Stomach (tissue), 9 donors: ENCODE measurements around the gene SNAPC4. TPM values are rescaled to one million over a fixed set of nuclear protein-coding genes. Genes with fewer than 3 reads are reported as not detected.

Experiments
- DNase-seq, 2 donors: peaks; one replicate each; pipeline versions ENCODE4 v3.0.0 to v3.0.0-alpha.2; 2013 to 2019
- H3K27ac ChIP-seq, 5 donors: fragments of 200-600 bp in 4 of 5; sonication (generic) in 4 of 5; one replicate each; pipeline ENCODE4 v1.5.1; 2013 to 2019; ENCODE audit warnings: mild to moderate bottlenecking in 1 of 5, moderate library complexity in 1 of 5
- H3K27me3 ChIP-seq, 3 donors: fragments of 200-600 bp; sonication (generic); one replicate each; pipeline ENCODE4 v1.5.1; 2017 to 2019; ENCODE audit warnings: mixed run types in 1 of 3
- H3K36me3 ChIP-seq, 4 donors: fragments of 200-600 bp; sonication (generic); 1 replicate in 3 of 4; 2 replicates in 1 of 4; pipeline ENCODE4 v1.5.1; 2016 to 2019
- H3K4me1 ChIP-seq, 4 donors: fragments of 200-600 bp; sonication (generic); one replicate each; pipeline ENCODE4 v1.5.1; 2016 to 2019
- H3K4me3 ChIP-seq, 4 donors: fragments of 200-600 bp; sonication (generic) in 3 of 4; one replicate each; pipeline ENCODE4 v1.5.1; 2016 to 2019; ENCODE audit warnings: mild to moderate bottlenecking in 1 of 4
- H3K9me3 ChIP-seq, 4 donors: fragments of 200-600 bp; sonication (generic); one replicate each; pipeline ENCODE4 v1.5.1; 2016 to 2019
- EP300 ChIP-seq: sonication (generic); formaldehyde crosslinking; IDR thresholded peaks from one replicate; pipeline ENCODE4 v1.6.1; 2017; ENCODE audit warnings: antibody characterized with exemption
- POLR2A ChIP-seq, 4 donors: fragments of 450-650 bp; IDR thresholded peaks; one replicate each; pipeline ENCODE4 v1.6.1; 2016; ENCODE audit warnings: antibody characterized with exemption in 4 of 4, control low read depth in 2 of 4, mild to moderate bottlenecking in 1 of 4, moderate library complexity in 1 of 4
- POLR2AphosphoS5 ChIP-seq, 3 donors: sonication (generic); formaldehyde crosslinking; IDR thresholded peaks; one replicate each; pipeline ENCODE4 v1.6.1; 2016; ENCODE audit warnings: antibody characterized with exemption in 3 of 3
- WGBS, 5 donors: extraction: QIAGEN DNeasy Blood & Tissue Kit in 3 of 5; methylation state at CpG; one replicate each; pipeline versions ENCODE4 v1.1.5 to v1.1.7; 2013 to 2018; 5-methylcytosine and 5-hydroxymethylcytosine counted together
- intact Hi-C: fragments of 100-400 bp; cut with DNase I; formaldehyde crosslinking; loops from one replicate; pipeline ENCODE4 v1.15.1; 2023; ENCODE audit warnings: low total_unique reads
- polyA plus RNA-seq, 3 donors: library from polyadenylated mRNA; stranded (reverse); fragments of 200-250 nt; gene quantifications; one replicate each; pipeline ENCODE4 v1.2.3, GENCODE V29; 2013
- total RNA-seq, 5 donors: library from RNA; depleted of rRNA; stranded (reverse); fragments of >200 nt; gene quantifications; one replicate each; pipeline versions ENCODE4 v1.1.0 to v1.2.3, GENCODE V29; 2014 to 2016
- TF ChIP-seq, protein P1 (sequence below), 7 experiments: fragments of 450-650 bp in 4 of 7; fragments of 200-600 bp in 3 of 7; sonication (generic) in 3 of 7; IDR thresholded peaks; one replicate each; pipeline ENCODE4 v1.5.1; 2016 to 2019; ENCODE audit warnings: antibody characterized with exemption in 7 of 7, control low read depth in 2 of 7, mild to moderate bottlenecking in 1 of 7
- donor health status: healthy with polysubstance abuse.
- donor health status: Bipolar disorder and iron deficiency.
- donor health status: healthy.

Gene SNAPC4
- total and polyA plus RNA-seq, 8 donors, result 1.8 to 58.2 (median 4.4) TPM

DNA sequence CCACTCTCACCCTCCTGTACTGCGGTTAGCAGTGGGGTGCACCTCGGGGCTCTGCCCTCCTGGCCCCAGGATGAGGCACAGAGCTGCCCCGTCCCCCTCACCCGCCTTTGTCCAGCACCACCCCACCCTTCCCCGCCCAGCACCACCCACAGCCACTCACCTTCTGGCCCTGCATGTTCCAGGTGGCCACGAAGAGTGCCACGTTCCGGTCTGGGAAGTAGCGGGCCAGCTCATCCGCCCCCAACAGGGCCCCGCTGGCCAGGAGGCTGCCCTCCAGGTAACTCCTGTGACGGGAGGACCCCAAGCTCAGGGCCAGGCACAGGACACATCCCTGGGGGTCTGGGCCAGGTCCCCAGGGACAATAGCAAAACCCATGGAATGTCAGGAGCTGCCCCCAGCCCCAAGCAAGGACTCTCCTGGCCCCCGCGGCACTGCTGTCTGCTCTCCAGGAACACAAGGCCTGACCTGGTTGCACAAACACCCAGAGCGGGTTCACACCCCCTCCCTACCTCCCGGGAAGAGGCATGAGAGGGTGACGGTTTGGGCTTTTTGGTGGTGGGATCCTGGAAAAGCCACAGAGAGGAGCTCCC, 34.7 kb upstream of the SNAPC4 start:
- Histone ChIP-seq H3K27me3 (no peaks in the 10 kb centered on the region), H3K27ac (no peak overlapping the region), H3K36me3 (peaks cover 9 to 60% (median 51%) of the 10 kb centered on the region in 4 donors), H3K4me3 (no peak overlapping the region), H3K4me1 (peaks cover 19 to 38% (median 32%) of the 10 kb centered on the region in 4 donors), H3K9me3 (no peaks in the 10 kb centered on the region)
- intact Hi-C loops, result no loop called here
- WGBS, 5 donors, result 80 to 93% (median 86%) methylated on average over 11 to 17 of the region's 17 CpGs
- TF ChIP-seq EP300 (no peak), POLR2A (IDR thresholded peaks at IDR 0.05) (no peak), POLR2AphosphoS5 (IDR thresholded peaks at IDR 0.05) (no peak)
- TF ChIP-seq, protein P1, sequence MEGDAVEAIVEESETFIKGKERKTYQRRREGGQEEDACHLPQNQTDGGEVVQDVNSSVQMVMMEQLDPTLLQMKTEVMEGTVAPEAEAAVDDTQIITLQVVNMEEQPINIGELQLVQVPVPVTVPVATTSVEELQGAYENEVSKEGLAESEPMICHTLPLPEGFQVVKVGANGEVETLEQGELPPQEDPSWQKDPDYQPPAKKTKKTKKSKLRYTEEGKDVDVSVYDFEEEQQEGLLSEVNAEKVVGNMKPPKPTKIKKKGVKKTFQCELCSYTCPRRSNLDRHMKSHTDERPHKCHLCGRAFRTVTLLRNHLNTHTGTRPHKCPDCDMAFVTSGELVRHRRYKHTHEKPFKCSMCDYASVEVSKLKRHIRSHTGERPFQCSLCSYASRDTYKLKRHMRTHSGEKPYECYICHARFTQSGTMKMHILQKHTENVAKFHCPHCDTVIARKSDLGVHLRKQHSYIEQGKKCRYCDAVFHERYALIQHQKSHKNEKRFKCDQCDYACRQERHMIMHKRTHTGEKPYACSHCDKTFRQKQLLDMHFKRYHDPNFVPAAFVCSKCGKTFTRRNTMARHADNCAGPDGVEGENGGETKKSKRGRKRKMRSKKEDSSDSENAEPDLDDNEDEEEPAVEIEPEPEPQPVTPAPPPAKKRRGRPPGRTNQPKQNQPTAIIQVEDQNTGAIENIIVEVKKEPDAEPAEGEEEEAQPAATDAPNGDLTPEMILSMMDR (IDR thresholded peaks at IDR 0.05), result no peak
- no peak for DNase-seq

- Histone ChIP-seq H3K36me3 (peaks cover 9 to 67% (median 58%) of the 10 kb centered on the region in 4 donors), H3K27me3 (no peaks in the 10 kb centered on the region)
- DNase-seq, result no peak
Measured at GRCh38 chr9:136433849-136434579, 34.0 kb upstream of the SNAPC4 start.

DNA sequence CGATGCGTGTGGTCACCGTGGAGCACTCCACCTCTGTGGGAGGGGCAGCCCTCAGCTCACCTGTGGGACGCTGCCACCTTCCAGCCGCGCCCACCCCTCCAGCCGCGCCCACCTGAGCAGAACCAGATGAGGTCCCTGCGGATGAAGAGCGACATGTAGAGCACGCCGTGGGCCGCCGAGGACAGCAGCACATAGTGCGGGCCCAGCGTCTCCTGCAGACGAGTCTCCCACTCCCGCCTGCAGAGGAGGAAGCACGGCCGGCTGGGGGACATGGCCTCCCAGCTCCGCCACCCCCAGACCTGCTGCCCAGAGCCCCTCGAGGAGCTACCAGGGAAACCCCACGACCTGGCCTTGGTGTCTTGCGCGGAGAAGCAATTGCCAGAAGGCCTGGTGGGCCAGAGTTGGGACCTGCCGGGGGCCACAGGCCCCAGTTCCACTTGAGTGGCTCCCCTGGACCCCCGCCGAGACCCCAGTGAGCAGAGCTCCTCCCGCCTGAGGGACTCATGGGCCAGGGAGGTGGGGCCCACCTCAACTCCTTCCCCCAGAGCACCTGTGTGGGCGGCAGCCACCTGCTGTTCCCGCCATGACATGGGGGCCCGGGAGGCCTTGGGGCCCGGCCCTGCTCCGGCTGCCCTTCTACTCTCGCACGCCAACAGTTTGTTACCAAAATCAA, 33.2 kb upstream of the SNAPC4 start:
- peaks cover 13 to 28% (median 20%) of the 10 kb centered on the region in 4 donors for H3K4me1 ChIP-seq
- WGBS, 5 donors, result 89 to 95% (median 91%) methylated on average over 18 to 36 of the region's 36 CpGs
- no peak for TF ChIP-seq POLR2AphosphoS5 (IDR thresholded peaks at IDR 0.05)
- TF ChIP-seq POLR2A (IDR thresholded peaks at IDR 0.05), result no peak
- TF ChIP-seq EP300, result no peak
- TF ChIP-seq, protein P1 (IDR thresholded peaks at IDR 0.05), result no peak
- H3K27ac ChIP-seq, result no peak overlapping the region
- H3K4me3 ChIP-seq, result no peak overlapping the region
- peaks cover 9 to 74% (median 66%) of the 10 kb centered on the region in 4 donors for H3K36me3 ChIP-seq
- DNase-seq, result no peak
- no peaks in the 10 kb centered on the region for H3K27me3 ChIP-seq
- intact Hi-C loops, result no loop called here
- no peaks in the 10 kb centered on the region for H3K9me3 ChIP-seq

More at GRCh38 chr9:136433849-136434579, 34.0 kb upstream of the SNAPC4 start:
- no peak overlapping the region for H3K27ac ChIP-seq
- TF ChIP-seq POLR2AphosphoS5 (IDR thresholded peaks at IDR 0.05) (no peak), POLR2A (IDR thresholded peaks at IDR 0.05) (no peak), EP300 (no peak)
- TF ChIP-seq, protein P1 (IDR thresholded peaks at IDR 0.05), result no peak
- no peak overlapping the region for H3K4me3 ChIP-seq
- intact Hi-C loops, result no loop called here
- WGBS, 5 donors, result 86 to 93% (median 91%) methylated on average over 20 to 37 of the region's 37 CpGs
- no peaks in the 10 kb centered on the region for H3K9me3 ChIP-seq
- H3K4me1 ChIP-seq, result peaks cover 19 to 36% (median 28%) of the 10 kb centered on the region in 4 donors

DNA sequence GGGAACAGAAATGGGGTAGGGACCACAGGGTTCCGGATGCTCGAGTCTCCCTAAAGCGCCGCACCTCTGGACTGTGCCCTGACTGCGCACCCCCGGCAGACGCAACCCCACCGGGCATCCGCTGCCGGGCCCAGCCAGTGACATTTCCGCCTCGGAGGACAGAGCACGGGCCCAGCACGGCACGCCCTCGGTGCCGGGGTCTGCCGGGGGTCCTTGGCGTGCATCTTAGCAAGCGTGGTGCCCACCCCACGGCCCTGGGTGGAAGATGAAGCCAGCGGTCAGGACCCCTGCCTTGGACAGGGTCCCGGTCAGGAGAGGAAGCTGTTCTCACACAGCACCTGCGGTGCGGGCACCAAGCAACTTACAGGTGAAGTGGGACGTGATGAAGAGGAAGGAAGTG, 32.6 kb upstream of the SNAPC4 start:
- H3K36me3 ChIP-seq, result peaks cover 9 to 79% (median 71%) of the 10 kb centered on the region in 4 donors
- TF ChIP-seq, protein P1 (IDR thresholded peaks at IDR 0.05), result no peak
- TF ChIP-seq POLR2AphosphoS5 (IDR thresholded peaks at IDR 0.05) (no peak), POLR2A (IDR thresholded peaks at IDR 0.05) (no peak), EP300 (no peak)
- 90 to 97% (median 95%) methylated on average over 22 to 26 of the region's 26 CpGs for WGBS, 5 donors
- peaks cover 8 to 22% (median 14%) of the 10 kb centered on the region in 4 donors for H3K4me1 ChIP-seq
- H3K27me3 ChIP-seq, result no peaks in the 10 kb centered on the region
- no peak overlapping the region for H3K4me3 ChIP-seq
- intact Hi-C loops, result no loop called here
- DNase-seq, result no peak
- no peak overlapping the region for H3K27ac ChIP-seq
- no peaks in the 10 kb centered on the region for H3K9me3 ChIP-seq
